Neural cell (in vitro differentiated cells): ENCODE results near the gene FOXJ3. TPM values are rescaled to one million over a fixed set of nuclear protein-coding genes. Genes with fewer than 3 reads are reported as not detected.

Source experiments
- H2AFZ ChIP-seq: fragments of 200-600, 300-800 bp; sonication (generic), shearing (Covaris generic); 2 replicates; pipeline ENCODE4 v1.6.0; 2014; ENCODE audit warnings: low read depth, mild to moderate bottlenecking, antibody characterized with exemption, low read length, moderate library complexity
- H3F3A ChIP-seq: fragments of 200-600 bp; shearing (Covaris generic); 2 replicates; pipeline ENCODE4 v1.6.1; 2016; ENCODE audit warnings: mild to moderate bottlenecking, moderate library complexity, mixed read lengths, antibody characterized with exemption, low read length; ENCODE audit not compliant: insufficient read depth, poor library complexity, severe bottlenecking
- H3K27ac ChIP-seq: fragments of 200-600, 300-800 bp; sonication (generic), shearing (Covaris generic); 2 replicates; pipeline ENCODE4 v1.5.1; 2014; ENCODE audit warnings: mild to moderate bottlenecking, low read length, moderate library complexity
- H3K27me3 ChIP-seq: fragments of 300-800, 200-600 bp; sonication (generic), shearing (Covaris generic); 2 replicates; pipeline ENCODE4 v1.6.0; 2014; ENCODE audit warnings: mild to moderate bottlenecking, low read depth, low read length, moderate library complexity; ENCODE audit not compliant: insufficient read depth
- H3K36me3 ChIP-seq: fragments of 300-800, 200-600 bp; sonication (generic), shearing (Covaris generic); 2 replicates; pipeline ENCODE4 v1.5.1; 2014; ENCODE audit warnings: mild to moderate bottlenecking, antibody characterized with exemption, low read length, moderate library complexity; ENCODE audit not compliant: insufficient read depth
- H3K4me2 ChIP-seq: fragments of 300-800, 200-600 bp; sonication (generic), shearing (Covaris generic); 2 replicates; pipeline ENCODE4 v1.6.0; 2014; ENCODE audit warnings: mild to moderate bottlenecking, low read length
- H3K4me3 ChIP-seq: fragments of 300-800, 200-600 bp; sonication (generic), shearing (Covaris generic); 2 replicates; pipeline ENCODE4 v1.5.1; 2014; ENCODE audit warnings: mild to moderate bottlenecking, low read length, moderate library complexity
- H3K79me2 ChIP-seq: fragments of 200-600 bp; shearing (Covaris generic); replicated peaks from 2 replicates; pipeline ENCODE4 v1.6.0; 2014; ENCODE audit warnings: mild to moderate bottlenecking, low read length, moderate library complexity; ENCODE audit not compliant: insufficient read depth
- H3K9ac ChIP-seq: fragments of 300-800, 200-600 bp; sonication (generic), shearing (Covaris generic); 2 replicates; pipeline ENCODE4 v1.6.1; 2016; ENCODE audit warnings: mild to moderate bottlenecking, low read length, mixed read lengths
- H3K9me2 ChIP-seq: fragments of 200-600 bp; shearing (Covaris generic); 2 replicates; pipeline ENCODE4 v1.6.1; 2016; ENCODE audit warnings: mild to moderate bottlenecking, low read length, mixed read lengths; ENCODE audit not compliant: insufficient read depth
- H3K9me3 ChIP-seq: fragments of 200-600, 300-800 bp; sonication (generic), shearing (Covaris generic); 2 replicates; pipeline ENCODE4 v1.6.1; 2016; ENCODE audit warnings: mild to moderate bottlenecking, mixed run types, low read length, moderate library complexity, mixed read lengths
- H4K20me1 ChIP-seq: fragments of 200-600 bp; shearing (Covaris generic); 2 replicates; pipeline ENCODE4 v1.6.1; 2016; ENCODE audit warnings: mild to moderate bottlenecking, mixed run types; ENCODE audit not compliant: insufficient read depth
- EP300 ChIP-seq: fragments of 450-650 bp; conservative IDR thresholded peaks from 2 replicates; pipeline ENCODE4 v1.6.1; 2014; ENCODE audit warnings: antibody characterized with exemption, mild to moderate bottlenecking, moderate library complexity; ENCODE audit not compliant: poor library complexity, severe bottlenecking
- EZH2 ChIP-seq: fragments of 200-600, 300-800 bp; shearing (Covaris generic), sonication (generic); IDR thresholded peaks from 2 replicates; pipeline ENCODE4 v1.6.1; 2014; ENCODE audit warnings: antibody characterized with exemption, low read length, borderline replicate concordance, mild to moderate bottlenecking; ENCODE audit not compliant: insufficient read depth, poor library complexity, severe bottlenecking
- MXI1 ChIP-seq: fragments of 450-650 bp; conservative IDR thresholded peaks from 2 replicates; pipeline ENCODE4 v1.6.1; 2014; ENCODE audit warnings: antibody characterized with exemption, mild to moderate bottlenecking; ENCODE audit not compliant: poor library complexity, severe bottlenecking
- POLR2AphosphoS5 ChIP-seq: IDR thresholded peaks from 2 replicates; pipeline ENCODE4 v1.6.1; 2012
- RAD21 ChIP-seq: fragments of 450-650 bp; conservative IDR thresholded peaks from 2 replicates; pipeline ENCODE4 v1.6.1; 2014; ENCODE audit warnings: antibody characterized with exemption, mild to moderate bottlenecking, moderate library complexity
- REST ChIP-seq: IDR thresholded peaks from 2 replicates; pipeline ENCODE4 v1.6.1; 2012; ENCODE audit warnings: borderline replicate concordance
- SMC3 ChIP-seq: fragments of 450-650 bp; conservative IDR thresholded peaks from 2 replicates; pipeline ENCODE4 v1.6.1; 2014; ENCODE audit warnings: antibody characterized with exemption, mild to moderate bottlenecking, moderate library complexity; ENCODE audit not compliant: poor library complexity
- TAF1 ChIP-seq: IDR thresholded peaks from 2 replicates; pipeline ENCODE4 v1.6.1; 2012; ENCODE audit warnings: low read depth
- polyA plus RNA-seq: library from polyadenylated mRNA; depleted of rRNA; stranded (reverse); fragments of >200 nt; gene quantifications from 2 replicates; pipeline ENCODE4 v1.2.3, GENCODE V29; 2014
- TF ChIP-seq, protein P1 (sequence below): fragments of 450-650 bp; IDR thresholded peaks from 2 replicates; pipeline ENCODE4 v1.5.1; 2014; ENCODE audit warnings: antibody characterized with exemption, mild to moderate bottlenecking, moderate library complexity; ENCODE audit not compliant: poor library complexity, severe bottlenecking

FOXJ3 gene
- polyA plus RNA-seq, 1 donor from 2014 or later = 36.0 TPM

- Histone ChIP-seq H3K9me3 (no peaks in the 10 kb centered on the region), H3K9ac (no peak overlapping the region), H2AFZ (no peak overlapping the region), H3K27me3 (no peaks in the 10 kb centered on the region), H3K27ac (no peak overlapping the region), H3K36me3 (no peaks in the 10 kb centered on the region), H3K4me3 (no peak overlapping the region), H3F3A (no peaks in the 10 kb centered on the region), H3K9me2 (no peaks in the 10 kb centered on the region), H4K20me1 (no peaks in the 10 kb centered on the region), H3K79me2 (no peaks in the 10 kb centered on the region), H3K4me2 (no peak overlapping the region)
- TF ChIP-seq REST (no peak), MXI1 (no peak), POLR2AphosphoS5 (no peak), EZH2 (no peak), TAF1 (no peak), EP300 (no peak), RAD21 (no peak), SMC3 (no peak)
- TF ChIP-seq, protein P1, sequence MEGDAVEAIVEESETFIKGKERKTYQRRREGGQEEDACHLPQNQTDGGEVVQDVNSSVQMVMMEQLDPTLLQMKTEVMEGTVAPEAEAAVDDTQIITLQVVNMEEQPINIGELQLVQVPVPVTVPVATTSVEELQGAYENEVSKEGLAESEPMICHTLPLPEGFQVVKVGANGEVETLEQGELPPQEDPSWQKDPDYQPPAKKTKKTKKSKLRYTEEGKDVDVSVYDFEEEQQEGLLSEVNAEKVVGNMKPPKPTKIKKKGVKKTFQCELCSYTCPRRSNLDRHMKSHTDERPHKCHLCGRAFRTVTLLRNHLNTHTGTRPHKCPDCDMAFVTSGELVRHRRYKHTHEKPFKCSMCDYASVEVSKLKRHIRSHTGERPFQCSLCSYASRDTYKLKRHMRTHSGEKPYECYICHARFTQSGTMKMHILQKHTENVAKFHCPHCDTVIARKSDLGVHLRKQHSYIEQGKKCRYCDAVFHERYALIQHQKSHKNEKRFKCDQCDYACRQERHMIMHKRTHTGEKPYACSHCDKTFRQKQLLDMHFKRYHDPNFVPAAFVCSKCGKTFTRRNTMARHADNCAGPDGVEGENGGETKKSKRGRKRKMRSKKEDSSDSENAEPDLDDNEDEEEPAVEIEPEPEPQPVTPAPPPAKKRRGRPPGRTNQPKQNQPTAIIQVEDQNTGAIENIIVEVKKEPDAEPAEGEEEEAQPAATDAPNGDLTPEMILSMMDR = no peak
Measured at GRCh38 chr1:42145764-42146625, 189.0 kb downstream of the FOXJ3 start.

DNA sequence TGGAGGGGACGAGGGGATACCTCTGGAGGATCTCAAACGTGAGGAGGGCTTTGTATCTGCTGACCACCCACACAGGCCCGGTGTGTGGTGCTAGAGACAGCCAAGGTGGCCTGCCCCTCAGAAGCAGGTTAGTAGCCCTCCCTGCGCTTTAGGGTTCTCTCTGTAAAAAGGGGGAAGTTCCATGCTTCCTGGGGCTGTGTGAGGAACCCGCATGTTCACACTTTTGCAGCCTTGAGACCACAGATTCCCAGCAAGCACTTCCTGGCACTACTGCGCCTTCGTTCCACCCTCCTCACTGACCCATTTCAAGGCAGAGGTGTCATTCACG lies 189.7 kb downstream of the FOXJ3 start:
- H3K79me2 ChIP-seq = no peaks in the 10 kb centered on the region
- TF ChIP-seq POLR2AphosphoS5 (no peak), EP300 (no peak), RAD21 (no peak), TAF1 (no peak), SMC3 (no peak), EZH2 (no peak), MXI1 (no peak), REST (no peak)
- TF ChIP-seq, protein P1 = no peak
- H3F3A ChIP-seq = no peaks in the 10 kb centered on the region
- H3K9me2 ChIP-seq = no peaks in the 10 kb centered on the region
- H3K27me3 ChIP-seq = no peaks in the 10 kb centered on the region
- no peak overlapping the region for H2AFZ ChIP-seq
- no peak overlapping the region for H3K4me2 ChIP-seq
- no peak overlapping the region for H3K27ac ChIP-seq
- no peak overlapping the region for H3K4me3 ChIP-seq
- H3K9me3 ChIP-seq = no peaks in the 10 kb centered on the region
- no peaks in the 10 kb centered on the region for H4K20me1 ChIP-seq
- H3K36me3 ChIP-seq = no peaks in the 10 kb centered on the region
- H3K9ac ChIP-seq = no peak overlapping the region
